A673 (cell line): ENCODE results near the gene CHST15. TPM values are rescaled to one million over a fixed set of nuclear protein-coding genes. Genes with fewer than 3 reads are reported as not detected.

ENCODE experiments used
- BruUV-seq: library from RNA; stranded (reverse); fragments of 400-500 nt; replicated peaks from 2 replicates; lab custom pipeline; 2021; lab: Mats Ljungman, UMichigan
- CTCF ChIA-PET: fragments of 300-600 bp; sonication (Branson Sonifier 250); formaldehyde crosslinking; loops from one replicate; lab custom pipeline; 2022; ENCODE audit warnings: antibody characterized with exemption; lab: Charles Lee
- POLR2A ChIA-PET: fragments of 300-600 bp; sonication (Branson Sonifier 250); formaldehyde crosslinking; loops from one replicate; lab custom pipeline; 2022; ENCODE audit warnings: antibody characterized with exemption; ENCODE audit not compliant: low non-redundant PET; lab: Charles Lee
- DNase-seq: peaks from one replicate; pipeline ENCODE4 v3.0.0-alpha.2; 2015; ENCODE audit warnings: low spot score
- H3K27ac ChIP-seq: fragments of 200-600 bp; sonication (generic); 2 replicates; pipeline ENCODE4 v1.5.1; 2016; ENCODE audit warnings: mixed run types, low read depth, mild to moderate bottlenecking, mixed read lengths, antibody characterized with exemption, low read length; ENCODE audit not compliant: poor library complexity, severe bottlenecking
- H3K27me3 ChIP-seq: fragments of 200-600 bp; sonication (generic); replicated peaks from 2 replicates; pipeline ENCODE4 v1.6.1; 2017; ENCODE audit warnings: mixed run types, low read depth, mild to moderate bottlenecking, mixed read lengths, antibody characterized with exemption, low read length; ENCODE audit not compliant: insufficient read depth, poor library complexity
- H3K36me3 ChIP-seq: fragments of 200-600 bp; sonication (generic); 2 replicates; pipeline ENCODE4 v1.6.1; 2016; ENCODE audit warnings: mixed run types, mild to moderate bottlenecking, mixed read lengths, antibody characterized with exemption, low read length; ENCODE audit not compliant: insufficient read depth, poor library complexity, severe bottlenecking
- H3K4me1 ChIP-seq: fragments of 200-600 bp; sonication (generic); 2 replicates; pipeline ENCODE4 v1.6.1; 2017; ENCODE audit warnings: mixed run types, mild to moderate bottlenecking, mixed read lengths, antibody characterized with exemption, low read length; ENCODE audit not compliant: insufficient read depth, poor library complexity, severe bottlenecking
- H3K4me3 ChIP-seq: fragments of 200-600 bp; sonication (generic); 2 replicates; pipeline ENCODE4 v1.5.1; 2016; ENCODE audit warnings: low read depth, mixed run types, mild to moderate bottlenecking, mixed read lengths, low read length; ENCODE audit not compliant: poor library complexity, severe bottlenecking
- H3K9me3 ChIP-seq: fragments of 200-600 bp; sonication (generic); 2 replicates; pipeline ENCODE4 v1.6.1; 2016; ENCODE audit warnings: mixed run types, low read depth, mild to moderate bottlenecking, mixed read lengths, antibody characterized with exemption, low read length; ENCODE audit not compliant: poor library complexity, severe bottlenecking
- CTCF ChIP-seq: fragments of 300-800, 200-600 bp; sonication (generic); conservative IDR thresholded peaks from 2 replicates; pipeline ENCODE4 v1.5.1; 2017; ENCODE audit warnings: low read depth, mild to moderate bottlenecking, antibody characterized with exemption, low read length, moderate library complexity, mixed read lengths
- EZH2 ChIP-seq: fragments of 200-600 bp; sonication (generic); IDR thresholded peaks from 2 replicates; pipeline ENCODE4 v1.6.1; 2017; ENCODE audit warnings: borderline replicate concordance, low read depth, mild to moderate bottlenecking, mixed read lengths, antibody characterized with exemption, low read length; ENCODE audit not compliant: poor library complexity, severe bottlenecking
- intact Hi-C: fragments of 100-400 bp; cut with micrococcal nuclease; formaldehyde crosslinking; loops from one replicate; pipeline ENCODE4 v1.10.0; 2022; ENCODE audit not compliant: unreplicated experiment
- total RNA-seq: library from RNA; stranded (reverse); gene quantifications from 2 replicates; pipeline ENCODE4 v1.2.3, GENCODE V29; 2021

Gene CHST15
- total RNA-seq, 1 experiment from 2014 or later: 1.7 TPM

DNA sequence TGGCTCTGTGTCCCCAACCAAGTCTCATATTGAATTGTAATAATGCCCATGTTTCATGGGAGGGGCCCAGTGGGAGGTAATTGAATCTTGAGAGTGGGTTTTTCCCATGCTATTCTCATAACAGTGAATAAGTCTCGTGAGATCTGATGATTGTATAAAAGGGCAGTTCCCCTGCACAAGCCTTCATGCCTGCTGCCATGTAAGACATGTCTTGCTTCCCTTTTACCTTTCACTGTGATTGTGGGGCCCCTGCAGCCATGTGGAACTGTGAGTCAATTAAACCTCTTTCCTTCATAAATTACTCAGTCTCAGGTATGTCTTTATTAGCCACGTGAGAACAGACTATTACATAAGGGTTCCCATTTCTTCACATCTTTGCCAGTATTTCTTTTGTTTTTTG, 104.7 kb downstream of the CHST15 start:
- ChIA-PET POLR2A (no interaction called here), CTCF (no interaction called here)
- no peak for TF ChIP-seq EZH2
- TF ChIP-seq CTCF: no peak

DNA sequence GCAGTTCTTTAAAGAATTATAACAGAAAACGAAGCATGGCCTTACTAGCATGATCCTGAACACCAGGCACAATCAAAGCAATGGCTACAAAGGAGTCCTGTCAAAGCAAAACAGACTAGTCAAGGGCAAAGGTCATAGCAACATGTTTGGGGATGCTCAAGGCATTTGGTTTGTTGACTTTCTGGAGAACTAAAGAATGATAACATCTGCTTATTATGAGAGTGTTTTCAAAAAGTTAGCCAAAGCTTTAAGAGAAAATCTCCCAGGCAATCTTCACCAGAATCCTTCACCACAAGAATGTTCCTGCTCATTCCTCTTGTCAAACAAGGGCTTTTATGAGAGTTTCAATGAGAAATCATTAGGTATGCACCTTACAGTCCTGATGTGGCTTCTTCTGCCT, 106.7 kb downstream of the CHST15 start:
- peaks cover 71% of the 10 kb centered on the region for H3K27me3 ChIP-seq
- intact Hi-C loops: no loop called here
- no TSS peak for BruUV-seq
- H3K36me3 ChIP-seq: no peaks in the 10 kb centered on the region
- TF ChIP-seq CTCF: no peak
- no peak for TF ChIP-seq EZH2
- no peak for DNase-seq
- CTCF ChIA-PET: no interaction called here
- no peak overlapping the region for H3K27ac ChIP-seq
- no peaks in the 10 kb centered on the region for H3K9me3 ChIP-seq
- no peaks in the 10 kb centered on the region for H3K4me1 ChIP-seq
- POLR2A ChIA-PET: interaction anchor here (0.7 kb wide), 1 partner anchor 449 kb away, joined by 3 read pairs; no protein-coding TSS in a partner anchor
- H3K4me3 ChIP-seq: no peak overlapping the region

More for the DNA sequence above, 104.7 kb downstream of the CHST15 start:
- no peaks in the 10 kb centered on the region for H3K36me3 ChIP-seq
- H3K4me1 ChIP-seq: no peaks in the 10 kb centered on the region
- H3K9me3 ChIP-seq: no peaks in the 10 kb centered on the region
- no peak overlapping the region for H3K4me3 ChIP-seq
- H3K27ac ChIP-seq: no peak overlapping the region
- no TSS peak for BruUV-seq
- peaks cover 71% of the 10 kb centered on the region for H3K27me3 ChIP-seq
- DNase-seq: no peak
- intact Hi-C loops: no loop called here

DNA sequence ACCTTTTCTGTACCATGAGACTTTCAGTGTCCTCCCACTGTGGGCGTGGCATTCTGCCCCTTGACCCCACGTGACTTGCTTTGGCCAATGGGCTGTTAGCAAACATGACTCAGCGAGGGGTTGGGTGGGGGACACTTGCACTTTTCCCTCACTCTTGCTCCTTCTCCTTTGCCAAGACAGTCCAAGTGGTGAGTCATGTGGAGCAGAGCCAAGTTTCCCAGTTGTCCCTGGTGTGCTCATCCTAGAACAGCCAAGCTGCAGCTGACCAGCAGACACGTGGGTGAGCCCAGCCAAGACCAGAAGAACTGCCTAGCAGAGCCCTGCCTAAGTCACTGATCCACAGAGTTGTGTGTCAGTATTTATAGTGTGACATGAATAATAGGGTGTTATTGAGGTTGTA, 119.0 kb downstream of the CHST15 start:
- CTCF ChIA-PET: no interaction called here
- BruUV-seq: no TSS peak
- DNase-seq: no peak
- peaks cover 61% of the 10 kb centered on the region for H3K27me3 ChIP-seq
- no peak overlapping the region for H3K4me3 ChIP-seq
- no peaks in the 10 kb centered on the region for H3K36me3 ChIP-seq
- TF ChIP-seq EZH2: no peak
- TF ChIP-seq CTCF: no peak
- no peaks in the 10 kb centered on the region for H3K9me3 ChIP-seq
- no peak overlapping the region for H3K27ac ChIP-seq
- POLR2A ChIA-PET: no interaction called here
- H3K4me1 ChIP-seq: no peaks in the 10 kb centered on the region
- intact Hi-C loops: no loop called here
